GM18502 (cell line): ENCODE results near the gene KRT23.

Experiments
- ATAC-seq: cut with Tn5 transposase; IDR thresholded peaks from one replicate; pipeline ENCODE4 v1.9.1; 2021; ENCODE audit warnings: mild to moderate bottlenecking; ENCODE audit not compliant: unreplicated experiment, poor library complexity

The KRT23 gene, protein sequence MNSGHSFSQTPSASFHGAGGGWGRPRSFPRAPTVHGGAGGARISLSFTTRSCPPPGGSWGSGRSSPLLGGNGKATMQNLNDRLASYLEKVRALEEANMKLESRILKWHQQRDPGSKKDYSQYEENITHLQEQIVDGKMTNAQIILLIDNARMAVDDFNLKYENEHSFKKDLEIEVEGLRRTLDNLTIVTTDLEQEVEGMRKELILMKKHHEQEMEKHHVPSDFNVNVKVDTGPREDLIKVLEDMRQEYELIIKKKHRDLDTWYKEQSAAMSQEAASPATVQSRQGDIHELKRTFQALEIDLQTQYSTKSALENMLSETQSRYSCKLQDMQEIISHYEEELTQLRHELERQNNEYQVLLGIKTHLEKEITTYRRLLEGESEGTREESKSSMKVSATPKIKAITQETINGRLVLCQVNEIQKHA

DNA sequence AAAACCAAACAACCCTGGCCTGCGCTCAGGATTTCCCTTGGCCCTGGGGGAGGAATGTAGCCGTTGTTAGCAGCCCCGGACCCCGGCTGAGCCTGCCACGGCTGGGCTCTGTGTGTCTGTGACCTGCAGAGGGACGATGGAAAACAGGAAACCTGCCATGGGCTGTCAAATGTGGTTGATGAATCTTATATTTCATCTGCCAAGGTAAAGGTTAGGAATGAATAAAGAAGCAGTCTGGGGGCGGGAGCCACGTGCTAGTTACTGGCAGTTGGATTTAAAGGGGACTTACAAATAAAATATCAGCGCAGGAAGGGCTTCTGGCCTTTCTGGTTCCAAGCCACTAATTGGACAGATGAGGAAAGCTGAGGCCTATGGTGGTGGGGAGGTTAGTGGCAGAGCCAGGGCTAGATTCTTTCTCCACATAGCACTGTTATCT is at the start of gene KRT23:
TSS of gene KRT23 (minus strand) at position 263 of the 436 bp plus-strand sequence. CDS start 1,043 bp downstream, outside the sequence.
- ATAC-seq, result no peak

DNA sequence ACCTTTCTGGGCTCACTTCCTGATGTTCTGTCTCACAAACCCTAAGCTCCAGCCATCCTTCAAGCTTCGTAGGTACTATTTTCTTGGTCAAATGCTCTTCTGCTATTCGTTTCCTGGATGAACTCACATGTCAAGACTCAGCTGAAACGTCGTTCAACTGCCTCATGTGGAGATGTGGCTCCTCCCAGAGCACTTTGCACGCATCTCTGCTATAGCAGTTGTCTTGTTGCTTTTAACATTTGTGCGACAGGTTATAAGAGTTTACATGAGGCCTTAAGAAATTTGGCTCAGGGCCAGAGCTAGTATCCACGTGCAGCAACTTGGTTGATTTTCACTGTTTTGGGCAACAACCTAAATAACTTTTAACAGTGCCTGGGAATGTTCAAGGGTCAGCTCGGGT is 49.5 kb upstream of the KRT23 start:
- ATAC-seq, result no peak

DNA sequence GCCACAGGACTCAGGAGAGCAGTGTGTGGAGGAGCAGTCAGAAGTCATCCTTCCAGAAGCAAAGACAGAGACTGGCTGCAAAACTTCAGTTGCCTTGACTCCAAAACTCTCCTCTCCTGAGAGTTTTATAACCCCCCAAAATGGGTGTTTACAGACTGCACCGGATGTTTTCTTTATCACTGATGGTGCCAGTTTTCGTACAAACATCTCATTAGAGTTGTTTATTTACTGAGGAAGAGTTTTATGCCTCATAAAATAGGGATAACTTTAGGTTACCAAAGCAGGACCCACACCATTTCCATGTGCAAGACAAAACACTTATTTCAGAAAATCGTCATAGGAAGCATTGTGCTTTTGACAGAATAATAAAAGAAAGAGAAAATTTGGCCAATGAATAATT is 46.8 kb upstream of the KRT23 start, which contains the start of gene KRT40:
TSS of gene KRT40 (minus strand) at position 101 of the 400 bp plus-strand sequence. CDS start at position 48, 53 bp downstream.
- ATAC-seq, result no peak

DNA sequence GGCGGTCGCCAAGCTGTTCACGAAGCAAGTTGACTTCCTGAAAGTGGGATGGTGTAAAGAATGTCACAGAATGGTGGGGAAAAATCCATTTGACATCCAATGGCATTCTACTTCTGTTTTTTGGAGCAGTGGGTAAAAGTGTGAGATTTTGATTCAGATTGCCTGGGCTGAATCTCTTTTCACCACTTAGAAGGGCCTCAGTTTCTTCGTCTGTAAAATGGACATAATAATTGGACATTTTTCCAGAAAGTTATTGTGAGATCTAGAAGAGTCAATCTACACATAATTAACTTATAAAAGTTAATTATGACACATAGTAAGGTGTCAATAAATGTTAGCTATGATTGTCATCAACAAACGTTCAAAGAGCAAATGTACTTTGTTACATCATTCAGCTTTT is 43.7 kb upstream of the KRT23 start:
- no peak for ATAC-seq

DNA sequence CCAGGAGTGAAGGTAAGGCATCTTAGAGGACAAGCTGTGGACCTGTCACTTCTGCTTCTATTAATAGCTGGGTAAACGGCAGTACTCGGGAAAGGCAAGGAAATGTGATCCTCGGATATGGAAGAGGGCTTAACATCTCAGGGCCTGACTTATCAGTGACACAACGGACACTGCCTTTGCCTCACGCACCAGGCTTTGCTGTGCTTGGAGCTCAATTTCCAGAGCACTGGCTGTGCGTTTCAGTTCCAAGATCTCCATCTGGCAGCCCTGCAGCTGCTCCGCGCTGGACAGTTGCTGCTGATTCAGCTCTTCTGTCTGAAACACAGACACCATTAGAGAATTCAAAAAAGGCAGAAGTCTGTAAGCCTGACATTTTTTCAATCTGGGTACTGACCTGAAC is 43.1 kb upstream of the KRT23 start:
- no peak for ATAC-seq

DNA sequence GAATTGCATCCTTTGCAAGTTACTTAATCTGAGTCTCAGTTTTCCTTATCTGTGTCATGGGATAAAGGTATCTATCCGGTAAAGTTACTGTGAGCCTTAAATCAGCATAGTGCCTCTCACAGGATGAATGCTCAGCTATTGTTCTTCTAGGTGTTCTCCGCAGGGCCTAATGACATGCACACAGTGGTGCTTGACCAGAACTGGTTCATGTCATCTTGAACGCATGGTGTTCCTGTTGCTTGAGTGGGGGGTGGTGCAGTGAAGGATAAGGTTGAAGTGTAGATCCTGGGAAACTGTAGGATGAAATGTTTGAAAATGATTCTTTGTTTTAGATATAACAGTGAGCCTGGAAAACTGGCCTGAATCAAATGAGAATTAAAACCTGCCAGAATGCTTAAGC is 42.7 kb upstream of the KRT23 start:
- no peak for ATAC-seq

DNA sequence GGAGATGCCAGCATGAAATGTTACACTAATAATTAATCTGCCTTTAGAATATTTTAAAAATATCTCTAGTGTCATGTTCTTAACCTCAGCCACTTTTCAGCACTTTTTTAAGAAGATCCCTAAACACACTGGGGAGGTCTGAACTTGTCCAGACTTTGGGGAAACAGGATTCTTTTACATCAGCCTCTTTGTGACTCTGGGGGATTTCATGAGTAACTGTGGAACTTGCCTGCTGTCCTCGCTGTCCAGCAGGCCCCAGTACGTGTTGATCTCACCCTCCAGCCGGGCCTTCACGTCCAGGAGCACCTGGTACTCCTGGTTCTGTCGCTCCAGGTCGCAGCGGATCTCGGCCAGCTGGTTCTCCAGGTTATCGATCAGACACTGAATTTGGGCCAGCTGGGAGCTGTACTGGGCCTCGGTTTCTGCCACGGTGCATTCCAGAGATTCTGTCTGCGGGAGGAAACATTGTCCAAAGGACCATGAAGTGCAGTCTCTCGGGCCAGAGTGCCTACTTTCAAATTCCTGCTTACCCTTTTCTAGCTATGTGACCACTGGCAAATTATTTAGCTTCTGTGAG is 41.2 kb upstream of the KRT23 start:
- ATAC-seq, result no peak

DNA sequence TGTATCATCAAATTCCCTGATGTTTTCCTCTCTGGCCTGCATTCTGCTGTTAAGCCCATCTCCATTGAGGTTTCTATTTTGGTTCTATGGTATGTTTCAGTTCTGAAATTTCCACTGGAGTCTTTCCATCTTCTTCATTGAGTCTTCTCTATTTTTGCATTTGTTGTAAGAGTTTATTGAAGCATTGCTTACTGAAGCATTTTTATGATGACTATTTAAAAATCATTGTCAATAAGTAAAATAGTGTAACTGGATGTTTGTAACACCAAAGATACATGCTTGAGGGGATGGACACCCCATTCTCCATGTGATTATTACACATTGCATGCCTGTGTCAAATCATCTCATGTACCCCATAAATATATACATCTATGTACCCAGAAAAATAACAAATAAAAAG is 38.1 kb upstream of the KRT23 start:
- no peak for ATAC-seq

DNA sequence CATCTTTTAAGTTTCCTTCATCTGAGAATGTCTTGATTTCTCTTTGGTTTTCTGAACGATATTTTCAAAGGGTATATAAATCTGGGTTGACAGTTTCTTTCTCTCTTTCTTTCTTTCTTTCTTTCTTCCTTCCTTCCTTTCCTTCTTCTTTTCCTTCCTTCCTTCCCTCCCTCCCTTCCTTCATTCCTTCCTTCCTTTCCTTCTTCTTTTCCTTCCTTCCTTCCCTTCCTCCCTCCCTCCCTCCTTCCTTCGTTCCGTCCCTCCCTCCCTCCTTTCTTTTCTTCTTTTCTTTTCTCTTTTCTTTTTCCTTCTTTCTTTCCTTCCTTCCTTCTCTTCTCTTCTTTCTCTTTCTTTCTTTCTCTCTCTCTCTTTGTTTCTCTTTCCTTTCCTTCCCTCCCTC is 36.9 kb upstream of the KRT23 start:
- ATAC-seq, result no peak

DNA sequence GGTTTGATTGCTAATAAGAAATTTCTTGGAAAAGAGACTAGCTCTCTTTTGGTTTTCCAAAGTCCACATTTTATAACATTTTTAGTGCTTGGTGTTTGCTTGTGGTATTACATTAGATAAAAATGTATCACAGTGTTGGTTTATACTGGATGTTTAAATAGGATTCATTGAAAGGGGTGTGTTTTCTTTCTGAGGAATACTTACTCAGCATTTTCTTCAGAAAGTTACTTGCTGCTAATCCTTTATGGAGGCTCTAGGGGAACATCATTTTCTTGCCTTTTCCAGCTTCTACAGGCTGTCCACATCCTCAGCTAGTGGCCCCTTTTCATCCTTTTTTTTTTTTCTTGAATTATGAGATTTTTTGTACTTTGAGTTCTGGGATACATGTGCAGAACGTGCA is 30.1 kb upstream of the KRT23 start:
- ATAC-seq, result no peak

DNA sequence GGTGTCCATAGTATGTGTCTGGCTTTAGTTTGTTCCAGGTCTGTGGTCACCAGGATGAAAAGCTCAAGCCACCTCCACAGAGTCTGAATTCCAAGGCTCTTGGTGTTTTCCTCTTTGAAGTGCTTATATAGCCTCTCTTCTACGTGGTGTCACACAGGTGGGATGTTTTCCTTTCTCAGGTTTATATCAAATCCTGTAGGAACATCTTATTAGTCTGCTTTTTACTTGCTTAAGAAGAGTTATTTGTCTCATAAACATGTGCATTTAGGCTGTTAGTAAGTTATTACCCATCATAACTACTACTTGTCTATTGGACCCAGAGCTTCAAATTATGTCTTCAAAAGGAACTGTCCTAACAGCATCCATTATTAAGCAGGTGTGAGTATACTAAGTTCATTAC is 29.4 kb upstream of the KRT23 start, which contains the start of gene KRT39:
TSS of gene KRT39 (minus strand) at position 101 of the 400 bp plus-strand sequence. CDS start at position 9, 92 bp downstream.
- no peak for ATAC-seq

DNA sequence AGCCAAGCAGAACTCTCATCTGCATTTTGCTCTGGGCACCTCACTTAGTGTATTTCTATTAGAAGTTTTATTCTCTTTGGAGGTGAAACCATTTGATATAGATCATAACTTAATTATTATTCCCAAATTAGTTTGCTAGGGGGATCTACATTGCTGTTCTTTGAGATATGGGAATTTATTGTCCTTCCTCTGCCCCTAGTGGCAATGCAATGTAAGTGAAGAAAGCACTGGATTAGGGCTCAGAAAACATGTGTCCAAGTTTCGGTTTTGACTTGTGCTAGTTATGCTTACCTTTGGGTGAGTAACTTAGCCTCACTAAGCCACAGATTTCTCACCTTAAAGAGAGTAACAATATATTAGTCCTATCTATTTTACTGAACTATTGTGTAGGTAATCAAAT is 26.4 kb upstream of the KRT23 start:
- ATAC-seq, result no peak

DNA sequence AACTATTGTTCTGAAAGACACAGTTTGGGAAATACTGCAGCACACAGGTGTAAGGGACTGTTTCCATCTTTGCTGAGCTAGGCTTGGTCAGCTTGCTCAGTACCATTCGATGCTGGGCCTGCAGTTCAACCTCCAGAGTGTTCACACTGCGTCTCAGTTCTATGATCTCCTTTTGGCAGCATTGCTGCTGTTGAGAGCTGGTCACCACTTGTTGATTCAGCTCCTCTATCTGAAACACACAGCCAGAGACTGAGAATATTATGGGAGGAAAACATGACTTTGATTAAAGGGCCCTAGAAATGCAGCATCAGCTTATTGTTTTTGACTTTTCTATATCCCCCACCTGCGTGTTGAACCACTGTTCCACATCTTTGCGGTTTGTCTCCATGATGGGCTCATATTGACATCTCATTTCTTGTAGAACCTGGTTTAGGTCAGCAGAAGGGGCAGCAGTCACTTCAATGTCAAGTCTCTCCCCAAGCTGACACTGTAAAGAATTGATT is 24.7 kb upstream of the KRT23 start:
- ATAC-seq, result no peak

DNA sequence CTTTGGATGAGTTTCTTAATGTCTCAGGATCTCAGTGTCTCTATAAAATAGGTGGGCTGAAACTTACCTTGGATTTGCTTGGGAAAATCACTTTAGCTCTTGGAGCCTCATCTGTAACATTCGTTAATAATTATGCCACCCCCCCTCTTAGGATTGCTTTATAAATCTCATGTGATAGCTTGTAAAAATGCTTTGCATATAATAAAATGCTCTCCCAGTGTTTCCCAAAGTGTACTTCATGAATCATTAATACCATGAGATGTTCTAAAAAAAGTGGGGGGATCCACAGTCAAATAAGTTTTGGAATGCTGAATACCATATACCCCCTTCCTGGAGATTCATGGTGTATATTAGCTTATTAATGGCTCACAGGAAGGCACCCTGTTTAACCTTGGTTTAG is 24.1 kb upstream of the KRT23 start:
- no peak for ATAC-seq

DNA sequence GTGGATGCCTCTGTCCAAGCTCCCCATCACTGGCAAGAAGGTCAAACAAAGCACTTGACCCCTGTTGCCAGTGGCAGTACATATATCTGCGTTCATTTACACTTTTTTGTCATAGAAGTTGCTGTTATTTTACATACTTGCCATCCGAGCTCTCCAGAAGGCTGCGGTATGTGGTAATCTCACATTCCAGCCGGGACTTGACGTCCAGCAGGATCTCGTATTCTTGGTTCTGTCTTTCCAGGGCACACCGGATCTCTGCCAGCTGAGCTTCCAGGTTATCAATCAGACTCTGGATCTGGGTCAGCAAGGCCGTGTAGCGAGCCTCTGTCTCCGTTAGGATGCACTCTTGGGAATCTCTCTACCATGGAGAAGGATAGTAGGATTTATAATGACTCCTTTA is 22.7 kb upstream of the KRT23 start:
- ATAC-seq, result no peak

DNA sequence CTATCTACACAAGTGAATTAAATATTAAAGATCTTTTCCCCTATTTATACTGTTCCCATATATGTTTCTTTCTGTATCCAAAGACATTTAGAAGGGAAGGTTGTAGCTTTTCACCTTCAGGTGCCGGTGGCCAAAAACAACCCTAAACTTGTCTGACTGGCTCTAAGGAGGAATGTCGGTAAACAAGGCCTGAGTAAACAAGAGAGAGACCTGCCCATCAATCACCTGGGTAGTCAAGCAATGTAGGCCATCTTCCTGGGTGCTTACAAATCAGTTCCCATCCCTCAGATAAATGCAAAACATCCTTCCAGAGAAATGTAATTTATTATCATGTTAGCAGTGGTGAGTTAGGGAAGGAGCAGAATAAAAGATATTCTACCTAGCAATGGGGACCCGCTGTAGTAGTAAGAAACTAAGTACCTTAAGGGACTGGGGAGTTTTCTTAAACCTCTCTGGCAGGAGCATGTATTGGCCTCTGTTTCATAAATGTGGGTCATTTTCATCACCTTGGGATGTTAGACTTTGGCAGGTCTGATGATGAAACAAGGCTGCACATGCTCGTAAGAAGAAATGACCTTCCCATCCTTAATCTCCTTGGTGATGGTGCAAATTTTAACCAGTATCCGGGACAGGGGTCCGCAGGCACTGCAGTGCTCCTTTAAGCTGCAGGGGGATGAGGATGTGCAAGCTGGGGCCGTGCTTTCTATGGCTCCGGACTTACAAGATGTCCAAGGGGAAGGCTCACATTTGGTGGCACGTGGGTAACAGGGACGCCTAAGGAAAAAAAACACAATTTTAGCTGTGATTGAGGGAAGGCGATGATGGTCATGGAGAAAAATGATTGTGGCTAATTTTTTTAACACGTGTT is 20.9 kb upstream of the KRT23 start:
- ATAC-seq, result no peak

DNA sequence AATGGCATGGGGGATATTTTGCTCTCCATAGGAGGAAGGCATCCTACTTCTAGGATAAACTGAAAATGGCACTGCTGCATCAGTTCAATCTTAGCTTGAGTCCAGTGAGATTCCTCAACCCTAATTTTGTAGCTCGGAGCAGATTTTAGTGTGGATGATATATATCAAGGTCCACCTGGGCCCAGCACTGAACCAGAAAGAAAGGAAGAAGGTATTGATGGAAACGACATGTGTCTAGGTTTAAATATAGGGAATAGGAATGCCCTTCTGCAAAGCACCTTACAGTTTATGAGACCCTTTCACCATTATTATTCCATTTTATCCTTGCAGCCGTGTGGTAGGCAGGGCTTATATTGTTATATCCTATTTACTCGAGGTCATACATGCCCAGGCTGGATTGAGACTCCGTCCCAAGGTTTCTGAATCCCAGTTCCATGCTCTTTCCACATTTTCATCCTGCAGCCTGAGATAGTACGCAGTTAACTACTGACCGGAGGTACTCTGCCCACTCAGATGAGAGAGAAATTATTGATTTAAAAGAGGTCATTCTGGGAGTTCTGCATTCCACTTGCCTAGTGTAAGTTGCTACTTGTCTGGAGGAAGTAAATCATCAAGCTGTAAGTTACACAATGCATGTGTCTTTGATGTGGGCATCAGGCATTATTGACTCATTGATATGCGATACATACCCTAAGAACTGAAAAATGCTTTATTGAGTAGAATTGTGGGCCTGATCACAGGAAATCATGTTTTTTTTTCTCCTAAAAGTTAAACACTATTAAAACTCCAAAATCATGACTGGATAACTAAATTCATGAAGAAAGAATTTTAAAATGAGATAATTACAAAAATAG is 19.2 kb upstream of the KRT23 start:
- ATAC-seq, result no peak

DNA sequence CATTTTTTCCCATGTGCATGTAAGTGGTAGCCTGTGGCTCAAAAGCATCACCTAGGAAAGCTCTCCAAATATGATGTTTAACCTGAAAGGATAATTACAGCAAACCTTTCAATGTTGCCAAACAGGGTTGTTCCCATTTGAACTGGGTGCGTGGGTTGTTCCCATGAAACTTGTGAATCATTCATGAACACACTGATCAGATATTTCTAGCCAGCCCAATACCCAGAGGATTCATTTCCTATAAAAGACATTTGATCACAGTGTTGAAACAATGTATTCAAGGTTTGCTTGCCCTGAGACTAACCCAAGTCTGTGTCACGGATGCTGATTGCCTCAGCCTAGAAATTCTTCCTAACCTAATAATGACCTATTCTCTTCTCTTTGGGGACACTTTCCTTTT is 16.4 kb upstream of the KRT23 start:
- no peak for ATAC-seq

DNA sequence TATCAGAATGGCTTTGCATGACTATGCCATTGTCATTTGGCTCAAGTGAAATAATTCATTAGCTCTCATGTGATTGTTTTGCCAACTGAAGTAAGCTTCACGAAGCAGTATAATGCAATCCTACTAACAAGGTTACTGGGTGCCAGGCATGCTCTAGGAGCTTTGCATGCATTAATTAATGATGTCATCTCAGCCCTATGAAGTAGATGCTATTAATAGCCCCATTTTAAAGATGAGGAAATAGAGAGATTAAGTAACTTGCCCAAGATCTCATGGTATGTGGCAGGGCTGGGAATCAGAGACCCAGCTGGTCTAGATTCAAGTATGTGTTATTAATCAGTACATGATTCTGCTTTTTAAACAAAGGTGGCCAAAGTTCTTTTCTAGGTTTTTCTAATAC is 15.2 kb upstream of the KRT23 start:
- ATAC-seq, result no peak

DNA sequence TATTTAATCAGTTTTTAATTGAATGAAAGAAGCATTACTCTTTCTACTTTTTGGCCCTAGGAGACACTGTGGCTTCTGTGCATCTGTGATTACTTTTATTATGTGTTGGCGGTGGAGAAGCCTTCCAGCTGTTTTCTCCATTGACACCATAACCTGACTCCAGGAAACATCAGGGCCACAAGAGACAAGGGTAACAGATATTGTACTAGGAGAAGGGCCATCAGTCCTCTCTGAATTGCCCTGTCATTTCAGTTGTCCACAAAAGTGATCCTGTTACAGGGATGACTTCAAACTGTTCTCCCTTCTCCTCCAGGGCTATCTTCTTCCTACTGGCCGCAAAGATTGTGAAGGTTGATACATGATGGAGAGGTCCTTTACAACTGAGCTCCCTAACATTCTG is 14.7 kb upstream of the KRT23 start:
- ATAC-seq, result no peak
